ENCODE results near the gene TECPR2. TPM values are rescaled to one million over a fixed set of nuclear protein-coding genes. Genes with fewer than 3 reads are reported as not detected.

Gene TECPR2
- total RNA-seq, 1 experiment from 2014 or later, result 21.3 TPM

DNA sequence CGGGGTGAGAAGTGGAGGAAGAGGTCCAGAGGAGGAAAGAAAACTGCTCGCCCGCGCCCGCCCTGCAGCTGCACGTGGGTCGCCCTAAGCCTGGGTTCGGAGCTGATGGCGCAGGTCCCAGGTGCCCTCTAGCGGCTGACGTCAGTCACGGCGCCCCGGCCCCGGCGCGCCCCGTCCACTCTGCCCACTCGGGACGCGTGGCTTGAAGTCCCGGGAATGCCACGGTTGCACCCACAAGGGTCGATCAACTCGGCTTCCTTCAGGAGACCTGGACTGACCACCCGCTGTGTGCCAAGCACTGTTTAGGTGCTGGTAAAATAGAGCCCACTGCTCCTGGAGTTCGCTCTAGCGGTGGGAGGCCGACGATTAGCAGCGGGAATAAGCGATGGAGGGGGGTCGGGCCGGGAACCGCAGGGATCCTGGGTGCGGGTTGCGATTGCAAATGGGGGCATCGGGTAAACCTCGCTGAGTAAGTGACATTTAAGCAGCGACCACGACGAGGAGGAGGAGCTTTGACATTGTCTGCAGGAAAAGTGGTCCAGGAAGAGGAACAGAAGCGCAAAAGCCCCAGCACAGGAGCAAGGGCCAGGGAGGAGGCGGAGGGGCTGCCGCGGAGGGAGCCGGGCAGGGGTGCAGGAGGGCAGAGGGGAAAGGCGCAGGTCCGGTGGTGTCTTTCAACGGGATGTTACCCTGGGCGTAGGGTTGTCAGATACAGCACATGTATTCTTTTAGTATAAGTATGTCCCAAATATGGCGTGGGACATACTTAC is 48.3 kb upstream of the TECPR2 start (continued):
- TF ChIP-seq E2F1 (CRISPR knock-in tag; IDR thresholded peaks at IDR 0.05) (no peak), IRF2 (CRISPR knock-in tag; IDR thresholded peaks at IDR 0.05; ENCODE audit: borderline replicate concordance, low read depth) (no peak), EMX1 (CRISPR knock-in tag; IDR thresholded peaks at IDR 0.05) (no peak), ZNF317 (CRISPR knock-in tag; IDR thresholded peaks at IDR 0.05; ENCODE audit: borderline replicate concordance, low read depth) (no peak), RORB (CRISPR knock-in tag; IDR thresholded peaks at IDR 0.05) (no peak), ARID4B (CRISPR knock-in tag; IDR thresholded peaks at IDR 0.05; ENCODE audit: borderline replicate concordance) (no peak), NR1H2 (CRISPR knock-in tag; IDR thresholded peaks at IDR 0.05) (no peak), OVOL2 (CRISPR knock-in tag; IDR thresholded peaks at IDR 0.05; ENCODE audit: borderline replicate concordance) (no peak), ATF1 (CRISPR knock-in tag; IDR thresholded peaks at IDR 0.05) (no peak), FOXP4 (CRISPR knock-in tag; IDR thresholded peaks at IDR 0.05) (no peak), JAZF1 (CRISPR knock-in tag; IDR thresholded peaks at IDR 0.05) (no peak), KAT7 (CRISPR knock-in tag; IDR thresholded peaks at IDR 0.05; ENCODE audit: borderline replicate concordance) (no peak), ZNF671 (CRISPR knock-in tag; IDR thresholded peaks at IDR 0.05) (no peak), E2F4 (CRISPR knock-in tag; IDR thresholded peaks at IDR 0.05; ENCODE audit: borderline replicate concordance, low read depth) (no peak), SMAD4 (CRISPR knock-in tag; IDR thresholded peaks at IDR 0.05) (no peak), GRHL2 (CRISPR knock-in tag; IDR thresholded peaks at IDR 0.05; ENCODE audit: insufficient replicate concordance, severe bottlenecking) (no peak), ZNF121 (CRISPR knock-in tag; IDR thresholded peaks at IDR 0.05) (no peak), ZBTB21 (CRISPR knock-in tag; IDR thresholded peaks at IDR 0.05; ENCODE audit: borderline replicate concordance) (no peak), TEAD4 (CRISPR knock-in tag; IDR thresholded peaks at IDR 0.05) (no peak), AR (CRISPR knock-in tag; IDR thresholded peaks at IDR 0.05) (no peak), GABPB1 (CRISPR knock-in tag; IDR thresholded peaks at IDR 0.05) (peak; percentile 47; the same call in 1 of the 2 replicates), SP1 (CRISPR knock-in tag; conservative IDR thresholded peaks at IDR 0.05) (no peak; the same call in 1 of the 2 replicates), TCF7 (CRISPR knock-in tag; IDR thresholded peaks at IDR 0.05; ENCODE audit: low read depth) (no peak), GTF2I (CRISPR knock-in tag; conservative IDR thresholded peaks at IDR 0.05) (no peak), HMGXB4 (CRISPR knock-in tag; IDR thresholded peaks at IDR 0.05) (peak; percentile 57)
- TF ChIP-seq, protein P1, sequence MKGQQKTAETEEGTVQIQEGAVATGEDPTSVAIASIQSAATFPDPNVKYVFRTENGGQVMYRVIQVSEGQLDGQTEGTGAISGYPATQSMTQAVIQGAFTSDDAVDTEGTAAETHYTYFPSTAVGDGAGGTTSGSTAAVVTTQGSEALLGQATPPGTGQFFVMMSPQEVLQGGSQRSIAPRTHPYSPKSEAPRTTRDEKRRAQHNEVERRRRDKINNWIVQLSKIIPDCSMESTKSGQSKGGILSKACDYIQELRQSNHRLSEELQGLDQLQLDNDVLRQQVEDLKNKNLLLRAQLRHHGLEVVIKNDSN (CRISPR knock-in tag; IDR thresholded peaks at IDR 0.05), result peak; percentile 60; the same call in 1 of the 2 replicates
